Lower leg skin (tissue), 3 donors: ENCODE results near the gene VEGFB.

ENCODE experiments used
- POLR2A ChIP-seq, 2 donors: fragments of 450-650 bp; IDR thresholded peaks; one replicate each; pipeline ENCODE4 v1.6.1; 2016 to 2017; ENCODE audit warnings: antibody characterized with exemption in 2 of 2, mild to moderate bottlenecking in 1 of 2, moderate library complexity in 1 of 2
- TF ChIP-seq, protein P1 (sequence below), 3 donors: fragments of 450-650 bp; IDR thresholded peaks; one replicate each; pipeline ENCODE4 v1.5.1; 2016; ENCODE audit warnings: antibody characterized with exemption in 3 of 3, mild to moderate bottlenecking in 3 of 3, moderate library complexity in 2 of 3

DNA sequence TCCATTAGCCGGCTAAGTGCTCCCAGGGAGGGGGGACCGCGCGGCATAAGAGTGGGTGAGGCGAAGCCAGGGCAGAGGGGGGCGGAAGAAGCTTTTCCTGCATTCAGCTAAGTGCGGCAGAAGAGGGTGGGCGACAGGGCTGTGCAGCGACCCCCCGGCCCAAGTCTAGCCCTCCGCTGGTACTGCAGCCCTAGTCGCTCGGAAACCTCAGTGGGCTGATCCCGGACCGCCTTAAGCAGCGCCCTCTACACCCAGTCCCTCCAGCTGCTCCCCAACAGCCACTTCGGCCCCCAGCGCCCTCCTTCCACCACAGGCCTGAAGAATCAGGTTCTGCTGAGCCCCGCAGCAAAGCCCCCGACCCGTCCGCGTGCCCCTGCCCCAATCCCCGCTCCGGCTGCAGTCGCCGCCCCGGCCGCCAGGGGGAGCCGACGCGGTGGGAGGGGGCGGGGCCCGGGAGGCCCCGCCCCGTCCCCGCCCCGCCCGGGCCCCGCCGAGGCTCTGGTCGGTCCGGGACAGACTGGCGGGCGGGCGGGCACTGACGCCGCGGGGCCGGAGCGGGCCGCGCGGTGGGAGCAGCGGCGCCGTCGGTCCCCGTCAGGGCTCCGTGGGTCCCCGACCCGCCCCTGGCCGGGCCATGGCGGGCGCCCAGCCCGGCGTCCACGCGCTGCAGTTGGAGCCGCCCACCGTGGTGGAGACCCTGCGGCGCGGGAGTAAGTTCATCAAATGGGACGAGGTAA lies 16.8 kb downstream of the VEGFB start, which contains the start of gene PLCB3:
- TF ChIP-seq, protein P1, sequence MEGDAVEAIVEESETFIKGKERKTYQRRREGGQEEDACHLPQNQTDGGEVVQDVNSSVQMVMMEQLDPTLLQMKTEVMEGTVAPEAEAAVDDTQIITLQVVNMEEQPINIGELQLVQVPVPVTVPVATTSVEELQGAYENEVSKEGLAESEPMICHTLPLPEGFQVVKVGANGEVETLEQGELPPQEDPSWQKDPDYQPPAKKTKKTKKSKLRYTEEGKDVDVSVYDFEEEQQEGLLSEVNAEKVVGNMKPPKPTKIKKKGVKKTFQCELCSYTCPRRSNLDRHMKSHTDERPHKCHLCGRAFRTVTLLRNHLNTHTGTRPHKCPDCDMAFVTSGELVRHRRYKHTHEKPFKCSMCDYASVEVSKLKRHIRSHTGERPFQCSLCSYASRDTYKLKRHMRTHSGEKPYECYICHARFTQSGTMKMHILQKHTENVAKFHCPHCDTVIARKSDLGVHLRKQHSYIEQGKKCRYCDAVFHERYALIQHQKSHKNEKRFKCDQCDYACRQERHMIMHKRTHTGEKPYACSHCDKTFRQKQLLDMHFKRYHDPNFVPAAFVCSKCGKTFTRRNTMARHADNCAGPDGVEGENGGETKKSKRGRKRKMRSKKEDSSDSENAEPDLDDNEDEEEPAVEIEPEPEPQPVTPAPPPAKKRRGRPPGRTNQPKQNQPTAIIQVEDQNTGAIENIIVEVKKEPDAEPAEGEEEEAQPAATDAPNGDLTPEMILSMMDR (IDR thresholded peaks at IDR 0.05) = peak in 1 of 3 donors; percentile 28
- TF ChIP-seq POLR2A (IDR thresholded peaks at IDR 0.05) = no peak
